HepG2 (cell line): ENCODE measurements around the gene KRTAP5-2. TPM values are rescaled to one million over a fixed set of nuclear protein-coding genes. Genes with fewer than 3 reads are reported as not detected.

Source experiments
- ATAC-seq: fragments of 200-7000 bp; cut with Tn5 transposase; 3 replicates; pipeline ENCODE4 v1.9.1; 2020; ENCODE audit warnings: mild to moderate bottlenecking, moderate library complexity
- BruUV-seq: library from RNA; stranded (reverse); fragments of 400-500 nt; replicated peaks from 2 replicates; lab custom pipeline; 2021; lab: Mats Ljungman, UMichigan
- CTCF ChIA-PET: fragments of 300-600 bp; formaldehyde crosslinking; extraction: SDS; loops from one replicate; lab custom pipeline; 2021; ENCODE audit warnings: low total read pairs, inconsistent platforms, low intra/inter-chr PET ratio; lab: Yijun Ruan, JAX
- POLR2A ChIA-PET: fragments of 350-600 bp; sonication (Branson Sonifier 250); formaldehyde crosslinking; loops from one replicate; lab custom pipeline; 2020; ENCODE audit warnings: antibody characterized with exemption, inconsistent platforms; lab: Yijun Ruan, JAX
- DNase-seq: peaks from one replicate; pipeline ENCODE4 v3.0.0-alpha.2; 2015; ENCODE audit warnings: low spot score
- FAIRE-seq: peaks from 3 replicates; lab custom pipeline; 2011; peaks lifted over from hg19 to GRCh38; lab: Jason Lieb, UNC
- H2AFZ ChIP-seq: one replicate; pipeline ENCODE4 v1.6.1; 2011; ENCODE audit warnings: low read length, inconsistent platforms
- H3K27ac ChIP-seq: fragments of 300-600 bp; 3 replicates; pipeline ENCODE4 v1.8.0; 2011; ENCODE audit warnings: mixed run types, mild to moderate bottlenecking, mixed read lengths, low read length, inconsistent platforms; ENCODE audit not compliant: insufficient read depth; ENCODE audit errors: extremely low read length
- H3K27me3 ChIP-seq, 2 experiments: fragments of 200-600 bp in 1 of 2; 2 replicates in 1 of 2; 3 replicates in 1 of 2; pipeline versions ENCODE4 v1.6.0 to v1.8.0; 2011; ENCODE audit warnings: low read length in 2 of 2, mild to moderate bottlenecking in 2 of 2, moderate library complexity in 2 of 2, inconsistent platforms in 1 of 2; ENCODE audit not compliant: insufficient read depth in 2 of 2, control insufficient read depth in 1 of 2
- H3K36me3 ChIP-seq, 2 experiments: fragments of 200-600 bp in 1 of 2; replicated peaks in 1 of 2; 2 replicates in 1 of 2; 3 replicates in 1 of 2; pipeline versions ENCODE4 v1.5.1 to v1.8.0; 2011; ENCODE audit warnings: low read length in 2 of 2, inconsistent platforms in 1 of 2; ENCODE audit not compliant: insufficient read depth in 2 of 2, control insufficient read depth in 1 of 2
- H3K4me1 ChIP-seq: 2 replicates; pipeline ENCODE4 v1.5.1; 2012; ENCODE audit warnings: low read length, inconsistent platforms; ENCODE audit not compliant: insufficient read depth
- H3K4me2 ChIP-seq: 2 replicates; pipeline ENCODE4 v1.6.0; 2011; ENCODE audit warnings: low read depth, low read length, inconsistent platforms
- H3K4me3 ChIP-seq, 3 experiments: fragments of 200-600 bp in 1 of 3; sonication (generic), shearing (Covaris generic) in 1 of 3; replicated peaks in 1 of 3; 2 replicates each; pipeline ENCODE4 v1.5.1; 2011 to 2016; ENCODE audit warnings: low read length in 3 of 3, inconsistent platforms in 2 of 3, low read depth in 2 of 3, mild to moderate bottlenecking in 2 of 3, control low read depth in 1 of 3, mixed read lengths in 1 of 3; ENCODE audit not compliant: insufficient read depth in 1 of 3
- H3K79me2 ChIP-seq: one replicate; pipeline ENCODE4 v1.6.1; 2011; ENCODE audit warnings: low read length, inconsistent platforms; ENCODE audit not compliant: insufficient read depth
- H3K9ac ChIP-seq: 2 replicates; pipeline ENCODE4 v1.6.0; 2011; ENCODE audit warnings: mild to moderate bottlenecking, low read depth, low read length, inconsistent platforms; ENCODE audit not compliant: insufficient read depth
- H3K9me3 ChIP-seq: 2 replicates; pipeline ENCODE4 v1.5.1; 2012; ENCODE audit warnings: mild to moderate bottlenecking, low read length
- H4K20me1 ChIP-seq: 2 replicates; pipeline ENCODE4 v1.6.0; 2011; ENCODE audit warnings: inconsistent platforms, mild to moderate bottlenecking, low read length, moderate library complexity; ENCODE audit not compliant: insufficient read depth
- ARNT ChIP-seq: fragments of 450-650 bp; IDR thresholded peaks from 2 replicates; pipeline ENCODE4 v1.6.1; 2017
- CAMTA2 ChIP-seq: sonication (generic); formaldehyde crosslinking; IDR thresholded peaks from 2 replicates; pipeline ENCODE4 v1.4.0; 2020; ENCODE audit warnings: mild to moderate bottlenecking, missing genetic modification reagents, borderline replicate concordance
- ELF1 ChIP-seq: sonication (generic); formaldehyde crosslinking; IDR thresholded peaks from 2 replicates; pipeline ENCODE4 v1.4.0; 2020; ENCODE audit warnings: missing genetic modification reagents
- ELF4 ChIP-seq: sonication (generic); formaldehyde crosslinking; IDR thresholded peaks from 2 replicates; pipeline ENCODE4 v1.5.0; 2020; ENCODE audit warnings: missing genetic modification reagents, mild to moderate bottlenecking, moderate library complexity, borderline replicate concordance
- FOXA1 ChIP-seq, 2 experiments: fragments of 450-650 bp in 1 of 2; sonication (generic) in 1 of 2; formaldehyde crosslinking in 1 of 2; IDR thresholded peaks; 2 replicates each; pipeline versions ENCODE4 v1.4.0 to v1.6.1; 2016 to 2020; ENCODE audit warnings: missing genetic modification reagents in 1 of 2
- POGK ChIP-seq: sonication (generic); formaldehyde crosslinking; conservative IDR thresholded peaks from 2 replicates; pipeline ENCODE4 v1.8.0; 2022; ENCODE audit warnings: mild to moderate bottlenecking, moderate library complexity, missing genetic modification reagents
- RCOR2 ChIP-seq: IDR thresholded peaks from 2 replicates; pipeline ENCODE4 v1.6.1; 2016; ENCODE audit warnings: missing biosample characterization, missing genetic modification reagents
- SALL1 ChIP-seq: sonication (generic); formaldehyde crosslinking; IDR thresholded peaks from 2 replicates; pipeline ENCODE4 v1.8.0; 2022; ENCODE audit warnings: mild to moderate bottlenecking, missing genetic modification reagents
- THAP9 ChIP-seq: sonication (generic); formaldehyde crosslinking; IDR thresholded peaks from 2 replicates; pipeline ENCODE4; 2020; ENCODE audit warnings: missing genetic modification reagents, mild to moderate bottlenecking, borderline replicate concordance
- ZFP36L2 ChIP-seq: sonication (generic); formaldehyde crosslinking; IDR thresholded peaks from 2 replicates; pipeline ENCODE4 v1.4.0; 2020; ENCODE audit warnings: missing genetic modification reagents
- ZFYVE20 ChIP-seq: sonication (generic); formaldehyde crosslinking; IDR thresholded peaks from 2 replicates; pipeline ENCODE4 v1.8.0; 2023; ENCODE audit warnings: low read depth, mild to moderate bottlenecking, moderate library complexity, missing genetic modification reagents, borderline replicate concordance
- ZKSCAN1 ChIP-seq: fragments of 150-350 bp; IDR thresholded peaks from 2 replicates; pipeline ENCODE4 v1.6.1; 2014; ENCODE audit warnings: low read length
- ZNF24 ChIP-seq: fragments of 450-650 bp; IDR thresholded peaks from 2 replicates; pipeline ENCODE4 v1.6.1; 2017; ENCODE audit warnings: antibody characterized with exemption, mild to moderate bottlenecking
- ZNF343 ChIP-seq: sonication (generic); formaldehyde crosslinking; IDR thresholded peaks from 2 replicates; pipeline ENCODE4 v1.4.0; 2020; ENCODE audit warnings: mild to moderate bottlenecking, missing genetic modification reagents
- ZNF619 ChIP-seq: sonication (generic); formaldehyde crosslinking; IDR thresholded peaks from 2 replicates; pipeline ENCODE4 v1.4.0; 2020; ENCODE audit warnings: mild to moderate bottlenecking, missing genetic modification reagents
- ZSCAN9 ChIP-seq: IDR thresholded peaks from 2 replicates; pipeline ENCODE4 v1.6.1; 2016; ENCODE audit warnings: borderline replicate concordance
- WGBS: methylation state at CpG from one replicate; pipeline ENCODE4 v1.1.6; 2017; ENCODE audit warnings: low lambda C conversion rate; 5-methylcytosine and 5-hydroxymethylcytosine counted together
- in situ Hi-C: cut with HindIII; loops from 2 replicates; pipeline ENCODE4 v1.10.0; 2017; ENCODE audit warnings: low pct_unique_long_range_greater_than_20kb; ENCODE audit not compliant: extremely low pct_ligation_motif_present
- intact Hi-C: fragments of 100-400 bp; cut with micrococcal nuclease; formaldehyde crosslinking; loops from one replicate; pipeline ENCODE4 v1.10.0; 2022; ENCODE audit not compliant: unreplicated experiment
- polyA plus RNA-seq, 8 experiments: library from polyadenylated mRNA; depleted of rRNA in 3 of 8; stranded (reverse) in 7 of 8; unstranded in 1 of 8; fragments of >200 nt; fragmentation: Illumina TruSeq in 4 of 8; extraction: Trizol in 4 of 8; gene quantifications; 2 replicates each; pipeline versions ENCODE4 v1.2.1 to v1.2.3, GENCODE V29; 2011 to 2016; ENCODE audit warnings: low read depth in 4 of 8, missing spikeins in 1 of 8, mixed read lengths in 1 of 8; ENCODE audit not compliant: insufficient read depth in 1 of 8
- total RNA-seq, 5 experiments: library from RNA; depleted of rRNA; stranded (reverse); fragments of >200 nt; fragmentation: Illumina TruSeq; extraction: Trizol; gene quantifications; 2 replicates each; pipeline ENCODE4 v1.2.3, GENCODE V29; 2016; ENCODE audit warnings: low read depth in 1 of 5
- TF ChIP-seq, protein P1 (sequence below): sonication (generic); formaldehyde crosslinking; IDR thresholded peaks from 2 replicates; pipeline ENCODE4 v1.4.0; 2020; ENCODE audit warnings: missing genetic modification reagents, borderline replicate concordance
- TF ChIP-seq, protein P2 (sequence below): sonication (generic); formaldehyde crosslinking; IDR thresholded peaks from 2 replicates; pipeline ENCODE4 v1.4.0; 2020; ENCODE audit warnings: mild to moderate bottlenecking, missing genetic modification reagents

Gene KRTAP5-2
- total and polyA plus RNA-seq, 2 of the 13 experiments (the other 11 are each of a cell fraction or from before 2014, with no cell fraction given), result not detected

- TF ChIP-seq, protein P1, sequence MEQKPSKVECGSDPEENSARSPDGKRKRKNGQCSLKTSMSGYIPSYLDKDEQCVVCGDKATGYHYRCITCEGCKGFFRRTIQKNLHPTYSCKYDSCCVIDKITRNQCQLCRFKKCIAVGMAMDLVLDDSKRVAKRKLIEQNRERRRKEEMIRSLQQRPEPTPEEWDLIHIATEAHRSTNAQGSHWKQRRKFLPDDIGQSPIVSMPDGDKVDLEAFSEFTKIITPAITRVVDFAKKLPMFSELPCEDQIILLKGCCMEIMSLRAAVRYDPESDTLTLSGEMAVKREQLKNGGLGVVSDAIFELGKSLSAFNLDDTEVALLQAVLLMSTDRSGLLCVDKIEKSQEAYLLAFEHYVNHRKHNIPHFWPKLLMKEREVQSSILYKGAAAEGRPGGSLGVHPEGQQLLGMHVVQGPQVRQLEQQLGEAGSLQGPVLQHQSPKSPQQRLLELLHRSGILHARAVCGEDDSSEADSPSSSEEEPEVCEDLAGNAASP (CRISPR knock-in tag), result no peak
- TF ChIP-seq SALL1 (CRISPR knock-in tag) (no peak), ELF4 (CRISPR knock-in tag) (no peak), FOXA1 (IDR thresholded peaks at IDR 0.05) (no peak), FOXA1 (CRISPR knock-in tag; IDR thresholded peaks at IDR 0.05) (no peak), ZNF24 (no peak), ZKSCAN1 (no peak)
- TF ChIP-seq, protein P2, sequence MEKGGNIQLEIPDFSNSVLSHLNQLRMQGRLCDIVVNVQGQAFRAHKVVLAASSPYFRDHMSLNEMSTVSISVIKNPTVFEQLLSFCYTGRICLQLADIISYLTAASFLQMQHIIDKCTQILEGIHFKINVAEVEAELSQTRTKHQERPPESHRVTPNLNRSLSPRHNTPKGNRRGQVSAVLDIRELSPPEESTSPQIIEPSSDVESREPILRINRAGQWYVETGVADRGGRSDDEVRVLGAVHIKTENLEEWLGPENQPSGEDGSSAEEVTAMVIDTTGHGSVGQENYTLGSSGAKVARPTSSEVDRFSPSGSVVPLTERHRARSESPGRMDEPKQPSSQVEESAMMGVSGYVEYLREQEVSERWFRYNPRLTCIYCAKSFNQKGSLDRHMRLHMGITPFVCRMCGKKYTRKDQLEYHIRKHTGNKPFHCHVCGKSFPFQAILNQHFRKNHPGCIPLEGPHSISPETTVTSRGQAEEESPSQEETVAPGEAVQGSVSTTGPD (CRISPR knock-in tag), result no peak
Measured at GRCh38 chr11:1623716-1624115, 25.6 kb upstream of the KRTAP5-2 start (continued).

- Histone ChIP-seq H3K9ac (no peak within 1 kb of the TSS), H3K27ac (no peak within 1 kb of the TSS), H3K79me2 (no peaks in the 10 kb centered on the region), H4K20me1 (no peaks in the 10 kb centered on the region), H3K36me3 (no peaks in the 10 kb centered on the region), H3K9me3 (no peaks in the 10 kb centered on the region), H3K4me1 (no peaks in the 10 kb centered on the region), H3K4me3 (no peak within 1 kb of the TSS), H3K4me2 (no peak within 1 kb of the TSS), H2AFZ (no peak within 1 kb of the TSS), H3K27me3 (peaks cover 5 to 35% of the 10 kb centered on the region in 2 experiments)
- in situ Hi-C loops, result no loop called here
- DNase-seq (no peak), ATAC-seq (no peak), FAIRE-seq (no peak)
- 0% methylated on average over 1 of the region's 1 CpG for WGBS
- CTCF ChIA-PET, result no interaction called here
- BruUV-seq, result no TSS peak
- intact Hi-C loops, result no loop called here
- POLR2A ChIA-PET, result no interaction called here
- no peak for TF ChIP-seq CAMTA2 (CRISPR knock-in tag)
- TF ChIP-seq ZNF343 (CRISPR knock-in tag), result no peak
- no peak for TF ChIP-seq ARNT
- TF ChIP-seq ZNF24, result no peak
- no peak for TF ChIP-seq ZSCAN9
- TF ChIP-seq ZFYVE20 (CRISPR knock-in tag), result no peak
- no peak for TF ChIP-seq ZFP36L2
- no peak for TF ChIP-seq ELF1 (CRISPR knock-in tag)
- TF ChIP-seq POGK (CRISPR knock-in tag), result no peak
- no peak for TF ChIP-seq RCOR2 (CRISPR knock-in tag)
- TF ChIP-seq ZNF619 (CRISPR knock-in tag), result no peak
- no peak for TF ChIP-seq THAP9
Measured at GRCh38 chr11:1622086-1622485, 24.0 kb upstream of the KRTAP5-2 start, which contains the start of gene KRTAP5-4. TSS of gene KRTAP5-4 (minus strand) at chr11:1622138. CDS start at chr11:1622093, 45 bp downstream.
